ENCODE results near the gene WWOX. TPM values are rescaled to one million over a fixed set of nuclear protein-coding genes. Genes with fewer than 3 reads are reported as not detected.
A peak's percentile ranks its signal among the peaks of the same experiment; 100 is the strongest.

The WWOX gene
- total and polyA plus RNA-seq, 2 of the 13 experiments (the other 11 are each of a cell fraction or from before 2014, with no cell fraction given), result 9.1 to 37.4 TPM

GRCh38 chr16:78485188-78485916 is 385.9 kb downstream of the WWOX start (continued):
- TF ChIP-seq MNT (IDR thresholded peaks at IDR 0.05) (no peak), BHLHE40 (IDR thresholded peaks at IDR 0.05; ENCODE audit: low read length) (peak; percentile 85), IKZF5 (CRISPR knock-in tag; IDR thresholded peaks at IDR 0.05) (peak; percentile 84), JDP2 (CRISPR knock-in tag; IDR thresholded peaks at IDR 0.05; ENCODE audit: borderline replicate concordance) (no peak), ZNF616 (CRISPR knock-in tag; IDR thresholded peaks at IDR 0.05; ENCODE audit: low read depth) (peak; percentile 48; the same call in 1 of the 2 replicates), ZNF512B (CRISPR knock-in tag; IDR thresholded peaks at IDR 0.05; ENCODE audit: borderline replicate concordance) (peak; percentile 77; the same call in 1 of the 2 replicates), MAF1 (CRISPR knock-in tag; IDR thresholded peaks at IDR 0.05; ENCODE audit: borderline replicate concordance) (0 out of 2 replicates have a peak, but pooled peaks have one; percentile 45), ZNF747 (CRISPR knock-in tag; IDR thresholded peaks at IDR 0.05; ENCODE audit: borderline replicate concordance) (peak; percentile 80; the same call in 1 of the 2 replicates), ZBTB40 (IDR thresholded peaks at IDR 0.05) (no peak), ZBTB40 (CRISPR knock-in tag; IDR thresholded peaks at IDR 0.05) (peak; percentile 55; the same call in 1 of the 2 replicates), KMT2B (CRISPR knock-in tag; IDR thresholded peaks at IDR 0.05) (peak; percentile 64; the same call in 1 of the 2 replicates), ZNF615 (CRISPR knock-in tag; IDR thresholded peaks at IDR 0.05; ENCODE audit: borderline replicate concordance) (no peak), EP300 (IDR thresholded peaks at IDR 0.05; ENCODE audit: low read depth in 2 of 2, low read length in 2 of 2) (peak; percentile 77 to 94; a peak in 3 of 4 replicates), EP300 (CRISPR knock-in tag; IDR thresholded peaks at IDR 0.05; ENCODE audit: borderline replicate concordance) (peak; percentile 92)
